Measurements from ENCODE around the gene FAS.

FAS gene

DNA sequence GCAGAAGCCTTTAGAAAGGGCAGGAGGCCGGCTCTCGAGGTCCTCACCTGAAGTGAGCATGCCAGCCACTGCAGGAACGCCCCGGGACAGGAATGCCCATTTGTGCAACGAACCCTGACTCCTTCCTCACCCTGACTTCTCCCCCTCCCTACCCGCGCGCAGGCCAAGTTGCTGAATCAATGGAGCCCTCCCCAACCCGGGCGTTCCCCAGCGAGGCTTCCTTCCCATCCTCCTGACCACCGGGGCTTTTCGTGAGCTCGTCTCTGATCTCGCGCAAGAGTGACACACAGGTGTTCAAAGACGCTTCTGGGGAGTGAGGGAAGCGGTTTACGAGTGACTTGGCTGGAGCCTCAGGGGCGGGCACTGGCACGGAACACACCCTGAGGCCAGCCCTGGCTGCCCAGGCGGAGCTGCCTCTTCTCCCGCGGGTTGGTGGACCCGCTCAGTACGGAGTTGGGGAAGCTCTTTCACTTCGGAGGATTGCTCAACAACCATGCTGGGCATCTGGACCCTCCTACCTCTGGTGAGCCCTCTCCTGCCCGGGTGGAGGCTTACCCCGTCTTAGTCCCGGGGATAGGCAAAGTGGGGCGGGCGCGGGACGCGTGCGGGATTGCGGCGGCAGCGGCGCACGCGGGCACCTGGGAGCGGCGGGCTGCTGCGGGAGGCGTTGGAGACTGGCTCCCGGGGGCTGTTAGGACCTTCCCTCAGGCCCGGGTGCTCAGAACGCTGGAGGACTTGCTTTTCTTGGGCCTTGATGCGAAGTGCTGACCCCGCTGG is at the start of gene FAS:
Gene FAS (plus strand): TSS at position 415 of the 777 bp plus-strand sequence. CDS start 79 bp downstream, at position 494.
- Histone ChIP-seq H3K27ac (peak within 1 kb of the TSS; percentile 93 to 97), H3K4me3 (peak within 1 kb of the TSS; percentile 87)
- DNase-seq (ENCODE audit: low spot score), result peak; percentile 90
- TF ChIP-seq CTCF (IDR thresholded peaks at IDR 0.05), result no peak

DNA sequence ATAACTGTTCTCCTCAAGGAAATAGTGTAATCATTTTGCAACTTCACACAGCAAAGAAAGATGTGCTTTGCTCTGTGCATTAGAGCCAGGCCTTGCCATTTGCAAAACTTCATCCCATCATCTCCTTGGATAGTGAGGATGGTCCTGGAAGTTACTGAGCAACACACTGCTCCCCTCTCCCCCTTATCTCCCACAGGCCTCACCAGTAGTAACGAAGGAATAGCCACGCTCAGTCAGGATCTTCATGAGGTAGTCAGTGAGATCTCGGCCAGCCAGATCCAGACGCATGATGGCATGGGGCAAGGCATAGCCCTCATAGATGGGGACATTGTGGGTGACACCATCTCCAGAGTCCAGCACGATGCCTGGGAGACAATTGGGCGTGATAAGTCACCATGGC is 49.6 kb upstream of the FAS start:
- no peak for TF ChIP-seq CTCF (IDR thresholded peaks at IDR 0.05)
- peak overlapping the region; percentile 28 for H3K4me3 ChIP-seq
- peak overlapping the region; percentile 29 to 66 for H3K27ac ChIP-seq
- DNase-seq (ENCODE audit: low spot score), result no peak

GRCh38 chr10:88943778-88944177 is 46.8 kb upstream of the FAS start:
- peak overlapping the region; percentile 38 to 81 for H3K27ac ChIP-seq
- peak overlapping the region; percentile 50 for H3K4me3 ChIP-seq
- TF ChIP-seq CTCF (IDR thresholded peaks at IDR 0.05), result no peak
- no peak for DNase-seq (ENCODE audit: low spot score)

DNA sequence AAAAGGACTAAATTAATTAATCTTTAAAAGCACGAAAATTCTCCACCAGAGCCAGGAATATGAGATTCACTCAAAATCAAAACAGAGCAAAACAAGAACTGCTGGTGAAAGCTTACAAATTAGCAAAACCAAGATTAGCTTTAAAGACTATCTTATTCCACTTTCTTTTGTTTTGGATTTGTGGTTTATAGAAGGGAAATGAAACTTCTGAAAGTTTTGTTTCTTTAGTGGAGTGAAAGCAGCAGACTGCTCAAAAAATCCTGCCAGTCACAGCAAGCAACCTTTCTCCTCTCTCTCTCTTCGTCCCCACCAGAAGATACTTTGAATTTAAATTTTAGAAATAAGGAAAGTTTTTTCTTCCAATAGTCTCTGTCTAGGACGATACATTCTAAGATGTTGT is 45.8 kb upstream of the FAS start:
- TF ChIP-seq CTCF (IDR thresholded peaks at IDR 0.05), result no peak
- Histone ChIP-seq H3K27ac (peak overlapping the region; percentile 38 to 81), H3K4me3 (peak overlapping the region; percentile 50)
- DNase-seq (ENCODE audit: low spot score), result no peak

- peak overlapping the region; percentile 34 to 56 for H3K27ac ChIP-seq
- peak overlapping the region; percentile 50 for H3K4me3 ChIP-seq
- no peak for DNase-seq (ENCODE audit: low spot score)
- TF ChIP-seq CTCF (IDR thresholded peaks at IDR 0.05), result no peak
Measured at GRCh38 chr10:88946200-88946599, 44.4 kb upstream of the FAS start.

DNA sequence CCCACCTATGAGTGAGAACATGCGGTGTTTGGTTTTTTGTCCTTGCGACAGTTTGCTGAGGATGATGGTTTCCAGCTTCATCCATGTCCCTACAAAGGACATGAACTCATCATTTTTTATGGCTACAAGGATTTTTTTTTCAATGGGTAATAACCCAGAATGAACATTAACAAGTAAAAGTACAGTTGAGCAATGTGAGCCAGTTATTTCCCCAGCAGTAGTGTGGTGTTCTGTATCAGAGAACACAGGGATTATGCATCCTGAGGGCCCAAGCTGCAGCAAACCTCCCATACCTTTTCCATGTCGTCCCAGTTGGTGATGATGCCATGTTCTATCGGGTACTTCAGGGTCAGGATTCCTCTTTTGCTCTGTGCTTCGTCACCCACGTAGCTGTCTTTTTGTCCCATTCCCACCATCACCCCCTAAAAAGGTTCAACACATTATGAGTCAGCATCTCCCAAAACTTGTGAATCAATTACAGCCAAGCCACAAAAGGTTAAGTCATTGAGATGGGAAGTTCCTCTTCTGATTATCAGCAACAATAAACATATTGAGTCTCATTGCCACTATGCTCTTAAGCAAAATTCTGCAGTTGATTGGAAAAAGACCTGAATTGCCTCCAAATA is 43.5 kb upstream of the FAS start:
- H3K27ac ChIP-seq, result peak overlapping the region; percentile 76 to 92
- no peak for DNase-seq (ENCODE audit: low spot score)
- H3K4me3 ChIP-seq, result peak overlapping the region; percentile 79
- TF ChIP-seq CTCF (IDR thresholded peaks at IDR 0.05), result no peak

DNA sequence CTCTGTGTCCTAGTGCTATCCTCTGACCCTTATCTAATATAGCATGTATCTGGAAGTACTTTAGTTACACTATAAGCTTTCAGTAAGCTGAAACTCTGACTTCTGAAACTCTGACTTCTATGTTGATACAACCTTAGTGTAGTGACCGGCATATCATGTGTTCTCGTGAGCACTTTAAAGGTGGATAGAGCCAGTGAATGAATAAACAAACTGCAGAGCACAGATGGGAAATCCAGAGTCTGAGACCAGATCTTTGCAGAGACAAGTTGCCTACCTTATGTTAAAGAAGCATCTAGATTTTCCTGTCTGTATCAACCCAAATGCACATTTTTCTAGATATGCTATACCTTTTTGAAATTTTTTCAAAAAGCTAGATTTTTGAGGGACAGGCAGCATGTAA is 41.5 kb upstream of the FAS start:
- TF ChIP-seq CTCF (IDR thresholded peaks at IDR 0.05), result no peak
- no peak for DNase-seq (ENCODE audit: low spot score)
- Histone ChIP-seq H3K4me3 (peak overlapping the region; percentile 79), H3K27ac (peak overlapping the region; percentile 76 to 92)

Data from coronary artery (tissue), 2 donors.